Activated CD4-positive, CD25-positive, alpha-beta regulatory T cell treated with anti-CD3 and anti-CD28 coated beads, Interleukin-2, amount 50 U/mL, for 24 hours (primary cell): Measurements from ENCODE around the gene MCRIP2.
A peak's percentile ranks its signal among the peaks of the same experiment; 100 is the strongest.

Source experiments
- ATAC-seq, 2 donors: fragments of 150-1000 bp; cut with Tn5 transposase; one replicate each; pipeline ENCODE4 v1.10.0; 2021; ENCODE audit warnings: mild to moderate bottlenecking in 1 of 2, moderate library complexity in 1 of 2

Gene MCRIP2

DNA sequence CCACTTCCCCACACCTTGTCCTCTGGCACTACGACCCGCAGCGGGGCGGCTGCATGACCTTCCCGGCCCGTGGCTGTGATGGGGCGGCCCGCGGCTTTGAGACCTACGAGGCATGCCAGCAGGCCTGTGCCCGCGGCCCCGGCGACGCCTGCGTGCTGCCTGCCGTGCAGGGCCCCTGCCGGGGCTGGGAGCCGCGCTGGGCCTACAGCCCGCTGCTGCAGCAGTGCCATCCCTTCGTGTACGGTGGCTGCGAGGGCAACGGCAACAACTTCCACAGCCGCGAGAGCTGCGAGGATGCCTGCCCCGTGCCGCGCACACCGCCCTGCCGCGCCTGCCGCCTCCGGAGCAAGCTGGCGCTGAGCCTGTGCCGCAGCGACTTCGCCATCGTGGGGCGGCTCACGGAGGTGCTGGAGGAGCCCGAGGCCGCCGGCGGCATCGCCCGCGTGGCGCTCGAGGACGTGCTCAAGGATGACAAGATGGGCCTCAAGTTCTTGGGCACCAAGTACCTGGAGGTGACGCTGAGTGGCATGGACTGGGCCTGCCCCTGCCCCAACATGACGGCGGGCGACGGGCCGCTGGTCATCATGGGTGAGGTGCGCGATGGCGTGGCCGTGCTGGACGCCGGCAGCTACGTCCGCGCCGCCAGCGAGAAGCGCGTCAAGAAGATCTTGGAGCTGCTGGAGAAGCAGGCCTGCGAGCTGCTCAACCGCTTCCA, 8.1 kb upstream of the MCRIP2 start:
- ATAC-seq, result no peak

- ATAC-seq, result no peak
Observed at GRCh38 chr16:634051-634670, 7.5 kb upstream of the MCRIP2 start.

DNA sequence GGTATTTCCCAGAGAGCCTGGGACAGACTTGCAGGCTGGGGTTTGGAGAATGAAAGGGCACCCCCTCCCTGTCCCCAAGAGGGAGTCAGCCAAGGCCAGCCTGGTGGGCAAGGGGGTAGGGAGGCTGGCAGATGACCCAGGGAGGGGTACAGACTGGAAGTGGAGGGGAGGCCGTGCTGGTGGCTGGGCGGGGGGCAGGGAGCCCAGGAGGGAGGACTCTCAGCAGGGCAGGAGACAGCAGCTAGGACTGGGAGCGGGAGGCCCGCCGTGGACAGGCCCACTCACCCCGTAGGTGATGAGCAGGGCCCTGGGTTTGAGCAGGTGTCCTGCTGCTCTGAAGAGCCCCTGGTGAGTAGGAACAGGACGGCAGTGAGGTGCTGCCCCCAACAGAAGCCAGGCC, 6.6 kb upstream of the MCRIP2 start:
- ATAC-seq, result no peak

- ATAC-seq, result no peak
Observed at GRCh38 chr16:635573-636205, 5.9 kb upstream of the MCRIP2 start.

DNA sequence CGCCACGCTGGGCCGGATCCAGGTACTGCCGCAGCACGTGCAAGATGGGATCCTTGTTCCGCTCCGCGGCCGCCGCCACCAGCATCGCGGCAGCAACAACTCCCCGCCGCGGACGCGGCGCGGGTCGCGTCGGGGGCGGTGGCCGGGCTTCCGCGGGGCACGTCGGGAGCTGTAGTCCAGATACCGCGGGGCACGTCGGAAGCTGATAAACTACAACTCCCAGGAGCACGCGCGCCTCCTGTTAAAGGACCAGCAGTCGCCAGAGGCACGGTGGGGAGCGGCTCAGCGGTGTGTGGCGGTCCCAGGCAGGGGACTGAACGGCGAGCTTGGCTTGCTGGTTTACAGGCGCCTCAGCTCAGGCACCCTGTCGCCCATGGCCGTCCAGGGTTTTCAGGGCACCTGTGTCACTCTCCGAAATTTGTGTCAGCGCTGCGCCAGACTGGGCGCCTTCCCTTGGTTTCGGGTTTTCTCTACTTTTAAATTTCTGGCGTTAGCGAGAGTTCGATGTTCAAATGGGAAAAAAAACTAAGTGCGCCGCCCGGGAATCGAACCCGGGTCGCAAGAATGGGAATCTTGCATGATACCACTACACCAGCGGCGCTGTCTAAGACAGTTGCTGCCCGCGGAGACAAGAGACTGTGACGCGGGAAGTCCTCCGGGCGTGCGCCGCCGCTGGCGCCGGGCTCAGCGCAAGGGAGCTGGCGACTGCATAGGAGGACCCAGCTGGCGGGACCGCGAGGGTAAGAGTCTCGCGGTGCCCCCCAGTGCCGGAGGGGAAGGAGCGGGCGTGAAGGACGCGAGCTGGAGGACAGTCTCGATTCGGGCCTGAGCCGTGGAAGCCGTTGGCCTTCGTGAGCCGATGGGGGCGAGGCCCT, 5.2 kb upstream of the MCRIP2 start, which contains the start of gene METTL26:
METTL26 (minus strand) TSS at position 100 of the 875 bp plus-strand sequence; CDS start at position 85, 15 bp downstream.
- ATAC-seq, result peak; percentile 93 to 94

- peak in 1 of 2 donors; percentile 37 for ATAC-seq
Observed at GRCh38 chr16:637081-638018, 4.3 kb upstream of the MCRIP2 start.

DNA sequence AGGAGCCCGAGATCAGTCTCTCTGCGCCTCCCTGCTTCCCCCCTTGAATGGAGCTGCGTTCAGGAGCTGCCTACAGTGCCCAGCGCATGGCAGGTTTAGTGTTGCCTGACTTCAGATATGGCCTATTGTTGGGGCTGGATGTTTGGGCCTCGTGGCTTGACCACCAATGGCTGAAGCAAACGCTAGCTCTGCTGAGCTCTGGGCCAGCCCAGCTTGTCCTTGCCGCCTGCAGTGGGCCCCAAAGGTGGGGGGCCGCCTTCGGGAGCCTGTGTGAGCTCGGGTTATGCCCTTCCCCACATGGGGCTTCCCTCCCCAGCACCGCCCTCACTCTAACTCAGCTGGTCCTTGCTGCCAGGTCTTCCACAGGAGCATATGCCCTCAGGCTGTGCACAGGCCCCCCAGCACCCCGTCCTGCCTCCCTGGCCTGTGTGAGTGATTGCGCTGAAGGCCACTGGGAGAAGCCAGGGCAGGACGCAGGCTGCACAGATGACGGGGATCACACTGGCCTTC, 3.5 kb upstream of the MCRIP2 start:
- ATAC-seq, result no peak

GRCh38 chr16:638836-639235, 2.8 kb upstream of the MCRIP2 start:
- no peak for ATAC-seq

DNA sequence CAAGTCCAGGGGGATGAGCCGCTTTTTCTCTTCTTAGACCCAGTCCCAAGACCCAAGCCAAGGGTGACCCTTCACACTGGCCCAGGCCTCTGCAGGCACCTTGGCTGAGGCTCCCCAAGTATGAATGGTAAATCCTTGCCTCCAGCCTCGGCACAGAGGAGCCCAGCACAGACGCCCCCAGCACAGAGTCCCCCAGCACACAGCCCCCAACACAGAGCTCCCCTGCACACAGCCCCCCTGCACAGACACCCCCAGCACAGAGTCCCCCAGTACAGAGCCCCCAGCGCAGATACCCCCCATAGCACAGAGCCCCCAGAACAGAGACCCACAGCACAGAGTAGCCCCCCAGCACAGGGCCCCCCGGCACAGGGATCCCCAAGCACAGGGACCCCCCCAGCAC, 1.0 kb upstream of the MCRIP2 start:
- no peak for ATAC-seq

DNA sequence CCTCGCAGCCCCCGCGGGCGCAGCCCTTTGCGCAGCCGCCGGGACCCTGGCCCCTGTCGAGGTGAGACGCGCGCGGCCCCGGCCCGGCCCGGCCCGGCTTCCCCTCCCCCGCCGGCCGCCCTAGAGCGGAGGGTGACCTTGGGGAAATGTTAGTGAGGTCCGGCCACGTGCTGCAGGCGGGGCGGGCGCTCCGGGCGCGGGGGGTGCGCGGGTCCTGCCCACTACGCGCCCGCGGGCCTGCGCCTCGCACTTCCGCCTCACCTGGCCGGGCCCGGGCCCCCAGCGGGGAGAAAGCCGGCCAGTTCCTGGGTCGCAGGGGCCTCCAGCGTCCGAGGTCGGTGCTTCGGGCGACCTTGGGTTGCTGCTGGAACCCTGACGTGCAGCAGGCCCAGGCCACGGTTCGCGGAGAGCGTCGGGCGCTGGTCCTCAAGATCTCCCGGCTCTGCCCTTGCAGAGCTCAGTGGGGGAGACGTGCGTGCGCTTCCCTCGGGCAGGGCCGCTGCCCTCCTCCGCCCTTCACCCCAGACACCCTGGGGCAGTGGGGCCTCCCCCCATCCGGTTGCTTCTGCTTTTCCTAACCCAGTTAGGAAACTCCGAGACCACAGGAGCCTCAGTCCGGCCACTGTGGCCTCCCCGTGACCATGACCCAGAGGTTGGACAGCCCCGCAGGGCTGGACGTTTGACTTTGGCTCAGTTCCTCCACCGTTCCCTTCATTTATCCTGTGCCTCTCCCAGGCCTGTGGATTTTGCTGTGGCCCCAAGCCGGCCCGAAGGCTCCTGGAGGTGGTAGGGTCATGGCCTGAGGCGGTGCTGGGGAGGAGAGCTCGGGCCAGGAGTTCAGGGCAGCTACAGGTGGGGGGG, 791 bp downstream of the MCRIP2 start:
- peak; percentile 44 to 55 for ATAC-seq

- ATAC-seq, result no peak
Observed at GRCh38 chr16:643050-643368, 1.4 kb downstream of the MCRIP2 start.

DNA sequence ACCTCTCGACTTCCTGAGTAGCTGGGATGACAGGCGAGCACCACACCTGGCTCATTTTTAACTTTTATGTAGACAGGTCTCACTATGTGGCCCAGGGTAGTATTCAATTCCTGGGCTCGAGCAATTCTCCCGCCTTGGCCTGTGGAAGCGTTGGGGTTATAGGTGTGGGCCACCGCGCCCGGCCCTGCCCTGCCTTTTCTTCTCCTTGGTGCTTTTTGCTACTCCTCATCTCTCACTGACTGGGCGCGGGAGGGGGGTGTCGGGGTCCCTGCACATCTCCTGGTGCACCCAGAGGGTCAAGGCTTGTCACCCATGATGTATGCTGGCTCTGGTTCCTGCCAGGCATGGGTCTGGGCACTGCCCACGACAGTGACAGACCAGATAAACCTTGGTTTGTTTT, 2.9 kb downstream of the MCRIP2 start:
- no peak for ATAC-seq

DNA sequence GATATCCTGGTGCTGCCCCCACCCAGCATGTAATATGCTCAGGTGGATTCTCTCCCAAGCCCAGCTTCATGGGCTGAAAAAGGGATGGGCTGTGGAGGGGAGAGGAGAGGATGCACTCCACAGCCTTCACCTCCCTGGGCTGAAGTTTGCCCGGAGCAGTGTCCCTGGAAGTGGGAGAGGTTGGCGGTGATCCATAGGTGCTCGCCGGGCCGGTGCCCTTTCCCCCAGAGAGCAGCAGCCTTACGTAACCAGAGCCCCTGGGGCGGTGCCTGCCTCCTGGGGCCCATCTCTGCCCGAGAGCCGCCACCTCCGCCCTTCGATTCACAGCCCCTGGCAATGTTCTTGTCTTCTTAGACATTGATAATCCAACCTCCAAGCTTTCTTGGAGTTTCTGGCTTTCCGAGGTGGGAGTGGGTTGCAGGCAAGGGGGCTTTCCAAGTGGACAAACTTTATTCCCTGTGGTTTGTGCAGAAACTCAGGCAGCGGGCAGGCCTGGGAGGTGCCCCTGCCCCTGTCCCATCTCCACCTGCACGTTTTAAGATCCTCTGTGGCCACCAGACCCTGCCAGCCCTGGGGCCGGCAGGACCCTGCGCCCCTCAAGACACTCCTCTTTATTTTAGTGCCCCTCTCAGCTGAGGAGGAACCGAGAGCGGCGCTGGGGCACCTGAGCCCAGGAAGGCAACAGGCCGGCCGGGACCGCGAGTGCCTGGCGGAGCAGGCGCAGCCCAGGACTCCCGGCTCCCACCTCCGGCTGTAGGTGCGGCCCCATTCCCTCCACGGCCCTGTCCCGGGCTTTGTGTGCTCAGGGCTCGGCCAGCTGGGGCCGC, 4.4 kb downstream of the MCRIP2 start:
- no peak for ATAC-seq

DNA sequence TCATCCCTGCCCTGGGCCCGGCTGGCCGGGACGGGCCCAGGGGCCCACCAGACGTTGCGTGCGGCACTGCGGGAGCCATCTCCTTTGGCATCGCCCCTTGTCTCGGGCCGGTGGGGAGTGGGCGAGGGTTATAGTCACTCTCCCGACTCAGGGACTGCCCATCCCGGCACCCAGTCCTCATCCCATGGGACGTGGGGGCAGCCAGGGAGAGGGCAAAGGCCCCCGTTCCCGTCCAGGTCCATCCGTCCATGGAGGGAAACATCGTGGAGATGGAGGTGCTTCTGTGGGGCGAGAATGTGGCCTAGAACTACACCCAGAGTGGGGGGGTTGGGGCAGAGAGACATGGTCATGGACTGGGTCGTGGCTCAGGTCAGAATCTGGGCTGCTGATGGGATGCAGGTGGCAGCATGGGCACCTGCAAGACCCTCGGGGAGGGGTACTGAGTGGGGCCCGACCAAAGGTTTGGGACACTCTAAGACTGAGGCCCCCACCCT, 5.1 kb downstream of the MCRIP2 start:
- ATAC-seq, result no peak

- ATAC-seq, result no peak
Observed at GRCh38 chr16:647173-647902, 5.7 kb downstream of the MCRIP2 start.

DNA sequence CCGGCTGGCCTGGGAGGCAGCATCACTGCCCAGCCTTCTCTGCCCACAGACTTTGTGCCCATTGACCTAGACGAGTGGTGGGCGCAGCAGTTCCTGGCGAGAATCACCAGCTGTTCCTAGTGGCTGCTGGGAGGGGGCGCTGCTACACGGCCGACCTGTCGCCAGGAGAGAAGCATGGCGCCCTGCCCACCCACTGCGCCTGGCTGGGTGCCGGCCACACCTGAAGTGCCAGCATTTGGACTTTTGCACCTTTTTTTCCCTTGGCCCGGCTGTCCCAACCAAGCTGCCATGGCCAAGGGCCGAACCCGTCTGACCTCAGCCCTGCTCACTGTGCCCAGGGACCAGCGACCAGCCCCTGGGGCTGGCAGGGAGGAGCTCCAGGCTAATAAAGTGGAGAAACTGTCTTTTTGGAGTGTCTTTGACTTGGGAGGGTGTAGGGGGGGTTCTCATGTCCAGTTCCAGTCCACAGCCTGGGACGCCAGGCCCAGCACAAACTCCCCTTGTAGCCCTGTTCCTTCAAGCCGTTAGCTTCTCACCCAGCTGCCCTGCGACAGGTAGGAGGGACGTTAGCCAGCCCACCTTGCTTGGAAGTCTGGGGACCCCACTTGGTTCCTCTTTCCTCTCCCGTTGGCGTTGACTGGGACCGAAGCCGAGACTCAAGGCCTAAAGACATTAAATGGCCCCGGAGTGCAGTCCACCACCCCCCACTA, 6.6 kb downstream of the MCRIP2 start:
- no peak for ATAC-seq

- peak; percentile 95 to 96 for ATAC-seq
Observed at GRCh38 chr16:648781-649589, 7.4 kb downstream of the MCRIP2 start, which contains the start of gene WDR90. Gene WDR90 (plus strand): TSS chr16:649365. CDS start chr16:649417, 52 bp downstream.
